HG02943 (cell line): ENCODE results near the gene GCHFR.
A peak's percentile ranks its signal among the peaks of the same experiment; 100 is the strongest.

Source experiments
- ATAC-seq: cut with Tn5 transposase; IDR thresholded peaks from one replicate; pipeline ENCODE4 v1.9.1; 2021; ENCODE audit warnings: mild to moderate bottlenecking, low read depth, moderate library complexity; ENCODE audit not compliant: unreplicated experiment

The GCHFR gene

GRCh38 chr15:40754883-40755811, 8.7 kb upstream of the GCHFR start, which contains the start of gene RMDN3:
RMDN3 (minus strand) TSS chr15:40755254; CDS start chr15:40754783, 471 bp downstream.
- peak; percentile 73 for ATAC-seq

- no peak for ATAC-seq
Observed at GRCh38 chr15:40755812-40756208, 8.1 kb upstream of the GCHFR start.

GRCh38 chr15:40756938-40757337, 6.9 kb upstream of the GCHFR start:
- no peak for ATAC-seq

- ATAC-seq: no peak
Observed at GRCh38 chr15:40759961-40760360, 3.9 kb upstream of the GCHFR start.

GRCh38 chr15:40762919-40763800, 708 bp upstream of the GCHFR start:
- ATAC-seq: no peak

GRCh38 chr15:40764629-40765103, 798 bp downstream of the GCHFR start:
- no peak for ATAC-seq

- ATAC-seq: no peak
Observed at GRCh38 chr15:40766194-40766815, 2.4 kb downstream of the GCHFR start.

- no peak for ATAC-seq
Observed at GRCh38 chr15:40766906-40767837, 3.3 kb downstream of the GCHFR start.

- no peak for ATAC-seq
Observed at GRCh38 chr15:40767838-40768500, 4.1 kb downstream of the GCHFR start.

GRCh38 chr15:40768521-40769273, 4.8 kb downstream of the GCHFR start:
- ATAC-seq: no peak

GRCh38 chr15:40769274-40770146, 5.6 kb downstream of the GCHFR start, which contains the start of gene C15orf62:
C15orf62 (plus strand) TSS chr15:40769980; CDS start chr15:40770496, 516 bp downstream.
- no peak for ATAC-seq

- ATAC-seq: no peak
Observed at GRCh38 chr15:40770147-40770721, 6.4 kb downstream of the GCHFR start.

- no peak for ATAC-seq
Observed at GRCh38 chr15:40771242-40771641, 7.4 kb downstream of the GCHFR start.

GRCh38 chr15:40772014-40772413, 8.1 kb downstream of the GCHFR start:
- ATAC-seq: no peak

GRCh38 chr15:40773496-40773895, 9.6 kb downstream of the GCHFR start:
- ATAC-seq: no peak

- no peak for ATAC-seq
Observed at GRCh38 chr15:40773902-40774301, 10.0 kb downstream of the GCHFR start.

- ATAC-seq: no peak
Observed at GRCh38 chr15:40775007-40775406, 11.1 kb downstream of the GCHFR start.
